ENCODE data around the gene WBP4.

Gene WBP4

GRCh38 chr13:41049480-41050440 is 11.5 kb upstream of the WBP4 start:
- DNase-seq (ENCODE audit: low read depth in 2 of 2): no peak

- DNase-seq (ENCODE audit: low read depth in 2 of 2): no peak
Measured at GRCh38 chr13:41052441-41052840, 8.9 kb upstream of the WBP4 start.

GRCh38 chr13:41053384-41053826 is 7.9 kb upstream of the WBP4 start:
- DNase-seq (ENCODE audit: low read depth in 2 of 2): peak; percentile 26 to 30

- peak; percentile 30 to 31 for DNase-seq (ENCODE audit: low read depth in 2 of 2)
Measured at GRCh38 chr13:41054212-41054877, 7.0 kb upstream of the WBP4 start.

GRCh38 chr13:41054919-41055619 is 6.2 kb upstream of the WBP4 start:
- DNase-seq (ENCODE audit: low read depth in 2 of 2): no peak

- DNase-seq (ENCODE audit: low read depth in 2 of 2): no peak
Measured at GRCh38 chr13:41056194-41056593, 5.1 kb upstream of the WBP4 start.

- no peak for DNase-seq (ENCODE audit: low read depth in 2 of 2)
Measured at GRCh38 chr13:41056826-41057711, 4.2 kb upstream of the WBP4 start.

- DNase-seq (ENCODE audit: low read depth in 2 of 2): no peak
Measured at GRCh38 chr13:41058295-41059070, 2.8 kb upstream of the WBP4 start.

GRCh38 chr13:41059456-41060081 is 1.7 kb upstream of the WBP4 start:
- no peak for DNase-seq (ENCODE audit: low read depth in 2 of 2)

GRCh38 chr13:41060082-41060723 is 1.1 kb upstream of the WBP4 start:
- DNase-seq (ENCODE audit: low read depth in 2 of 2): peak; percentile 74 to 76

GRCh38 chr13:41060724-41061074 is 610 bp upstream of the WBP4 start:
- DNase-seq (ENCODE audit: low read depth in 2 of 2): peak; percentile 72 to 79

- peak; percentile 12 to 18 for DNase-seq (ENCODE audit: low read depth in 2 of 2)
Measured at GRCh38 chr13:41061914-41062837, 867 bp downstream of the WBP4 start.

- peak; percentile 51 to 52 for DNase-seq (ENCODE audit: low read depth in 2 of 2)
Measured at GRCh38 chr13:41064493-41064892, 3.2 kb downstream of the WBP4 start.

GRCh38 chr13:41065078-41065477 is 3.8 kb downstream of the WBP4 start:
- peak; percentile 23 to 29 for DNase-seq (ENCODE audit: low read depth in 2 of 2)

GRCh38 chr13:41074523-41074922 is 13.2 kb downstream of the WBP4 start:
- DNase-seq (ENCODE audit: low read depth in 2 of 2): no peak

- DNase-seq (ENCODE audit: low read depth in 2 of 2): peak in 1 of 2 experiments; percentile 17
Measured at GRCh38 chr13:41075034-41075433, 13.7 kb downstream of the WBP4 start.

- no peak for DNase-seq (ENCODE audit: low read depth in 2 of 2)
Measured at GRCh38 chr13:41075485-41075884, 14.2 kb downstream of the WBP4 start.

GRCh38 chr13:41077475-41077874 is 16.2 kb downstream of the WBP4 start:
- no peak for DNase-seq (ENCODE audit: low read depth in 2 of 2)

Measured in fibroblast of skin of left quadriceps (primary cell).